ENCODE results near the gene PLA2G3. TPM values are rescaled to one million over a fixed set of nuclear protein-coding genes. Genes with fewer than 3 reads are reported as not detected.
A peak's percentile ranks its signal among the peaks of the same experiment; 100 is the strongest.

PLA2G3 gene
- total RNA-seq, 1 experiment from 2014 or later = 8.2 TPM

DNA sequence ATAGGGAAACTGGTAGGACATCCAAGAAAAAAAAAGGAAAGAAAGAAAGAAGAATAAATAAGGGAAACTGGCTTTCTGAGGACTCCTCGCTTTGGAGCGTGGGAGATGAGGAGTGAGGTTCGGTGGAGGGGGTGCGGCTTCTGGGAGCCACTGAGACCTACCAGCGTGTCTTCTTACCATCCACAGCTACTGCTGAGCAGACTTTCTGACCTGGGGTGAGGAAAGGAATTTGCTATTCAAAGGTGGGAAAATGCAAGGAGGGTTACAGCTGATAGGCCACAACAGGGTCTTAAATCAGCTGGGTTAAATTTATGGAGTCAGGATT is 32.5 kb downstream of the PLA2G3 start:
- H3K9me3 ChIP-seq (ENCODE audit: control insufficient read depth, low read depth, low read length) = no peaks in the 10 kb centered on the region
- peak overlapping the region; percentile 45 for H3K18ac ChIP-seq (ENCODE audit: insufficient read length, low read depth, low read length)
- H2BK15ac ChIP-seq (ENCODE audit: low read depth, low read length) = no peak overlapping the region
- Mint-ChIP-seq H3K4me3 (peak overlapping the region; percentile 68 to 92), H3K36me3 (ENCODE audit: insufficient read depth in 1 of 3, low read depth in 3 of 3) (no peaks in the 10 kb centered on the region; a peak in 1 of 7 replicates), H3K27me3 (ENCODE audit: low read depth) (peaks cover 30% of the 10 kb centered on the region), H3K27ac (peak overlapping the region; percentile 5 to 92 (median 15); a peak in 5 of 7 replicates), H3K9me3 (peaks cover 0 to 2% of the 10 kb centered on the region in 2 experiments; a peak in 2 of 5 replicates), H3K4me1 (peaks cover 12 to 25% of the 10 kb centered on the region in 2 experiments)
- no peaks in the 10 kb centered on the region for H3K4me1 ChIP-seq (ENCODE audit: insufficient read depth, low read length)
- H4K5ac ChIP-seq (ENCODE audit: insufficient read length, low read depth, low read length) = no peak overlapping the region
- TF ChIP-seq CTCF (conservative IDR thresholded peaks at IDR 0.05) = peak; percentile 7; the same call in 1 of the 3 replicates
- H2BK12ac ChIP-seq (ENCODE audit: insufficient read length, low read depth, low read length) = no peak overlapping the region
- H3K56ac ChIP-seq (ENCODE audit: insufficient read length, low read depth, low read length) = no peak overlapping the region
- H3K14ac ChIP-seq (ENCODE audit: insufficient read depth, low read length) = no peak overlapping the region
- no peak overlapping the region for H4K8ac ChIP-seq (replicated peaks; ENCODE audit: insufficient read length, low read depth, low read length)
- DNase-seq = no peak
- H3K4me2 ChIP-seq (ENCODE audit: insufficient read depth, insufficient read length, low read length) = peak overlapping the region; percentile 70
- H3K4ac ChIP-seq (ENCODE audit: low read depth, low read length) = no peak overlapping the region
- H3K79me1 ChIP-seq (ENCODE audit: insufficient read depth, low read depth, low read length, poor library complexity, severe bottlenecking) = no peaks in the 10 kb centered on the region
- H3K27me3 ChIP-seq (ENCODE audit: insufficient read depth, low read length) = peaks cover 12% of the 10 kb centered on the region; the same call in 1 of the 2 replicates
- H2AK5ac ChIP-seq (ENCODE audit: insufficient read length, low read length) = no peak overlapping the region
- H2BK20ac ChIP-seq (ENCODE audit: low read depth, low read length, poor library complexity, severe bottlenecking) = no peak overlapping the region
- no peak overlapping the region for H3K23ac ChIP-seq (ENCODE audit: insufficient read length, low read depth, low read length)
- no peak overlapping the region for H3K27ac ChIP-seq (ENCODE audit: insufficient read length, low read depth, low read length)
- no CpG with 5 or more reads among the region's 5 CpGs for WGBS (ENCODE audit: extremely low coverage, insufficient read length, low lambda C conversion rate)
- no peaks in the 10 kb centered on the region for H4K20me1 ChIP-seq (ENCODE audit: control insufficient read depth, insufficient read depth, insufficient read length)
- H2AFZ ChIP-seq (ENCODE audit: low read length) = peak overlapping the region; percentile 56
- H3K79me2 ChIP-seq (ENCODE audit: insufficient read depth, low read length) = no peaks in the 10 kb centered on the region
- peaks cover 8% of the 10 kb centered on the region for H3K23me2 ChIP-seq (ENCODE audit: insufficient read length, low read depth, low read length, poor library complexity, severe bottlenecking)
- peak overlapping the region; percentile 3 for H3K9ac ChIP-seq (ENCODE audit: extremely low read depth, insufficient read length, low read length)
- H2BK5ac ChIP-seq (ENCODE audit: insufficient read length, low read length) = no peak overlapping the region
- H3T11ph ChIP-seq (ENCODE audit: low read length) = no peak overlapping the region
- no peak overlapping the region for H4K91ac ChIP-seq (ENCODE audit: insufficient read length, low read depth, low read length)
- H2BK120ac ChIP-seq (ENCODE audit: low read depth, low read length, poor library complexity, severe bottlenecking) = no peak overlapping the region
